HG03108 (cell line): ENCODE data around the gene SEPTIN11.

Experiments used
- ATAC-seq: cut with Tn5 transposase; IDR thresholded peaks from one replicate; pipeline ENCODE4 v1.9.1; 2021; ENCODE audit warnings: moderate library complexity; ENCODE audit not compliant: unreplicated experiment

SEPTIN11 gene

DNA sequence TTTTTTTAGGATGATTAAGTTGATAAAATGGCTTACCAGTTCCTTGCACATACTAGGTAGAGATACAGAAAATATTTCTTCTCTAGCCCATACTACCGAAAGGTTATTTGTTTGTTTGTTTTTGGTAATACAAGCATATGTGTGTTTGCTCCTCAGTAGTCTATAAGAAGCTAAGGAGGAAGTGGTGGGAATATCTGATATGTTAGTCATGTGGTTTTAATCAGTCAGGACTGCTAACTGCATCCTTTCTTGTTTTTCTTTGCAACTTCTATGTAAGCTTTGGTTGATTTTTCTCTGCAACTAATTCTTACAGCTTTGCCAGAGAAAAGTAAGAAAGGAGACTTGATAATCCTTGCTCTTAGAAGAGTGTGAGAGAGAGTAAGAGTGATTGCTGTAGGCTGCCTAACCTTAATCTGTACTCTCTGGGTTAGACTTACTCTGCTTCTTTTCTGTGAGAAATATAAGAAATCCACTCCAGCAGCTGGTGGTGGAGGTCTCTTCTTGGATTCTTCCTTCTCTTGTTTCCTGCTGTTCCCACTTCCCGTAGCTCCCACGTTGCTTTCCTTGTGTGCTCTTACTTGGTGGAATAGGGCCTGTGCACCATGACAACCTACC lies 28.3 kb downstream of the SEPTIN11 start:
- no peak for ATAC-seq

- ATAC-seq = no peak
These were observed 29.7 kb downstream of the SEPTIN11 start for GRCh38 chr4:76979236-76979635.

GRCh38 chr4:76980261-76980660 lies 30.7 kb downstream of the SEPTIN11 start:
- ATAC-seq = no peak

DNA sequence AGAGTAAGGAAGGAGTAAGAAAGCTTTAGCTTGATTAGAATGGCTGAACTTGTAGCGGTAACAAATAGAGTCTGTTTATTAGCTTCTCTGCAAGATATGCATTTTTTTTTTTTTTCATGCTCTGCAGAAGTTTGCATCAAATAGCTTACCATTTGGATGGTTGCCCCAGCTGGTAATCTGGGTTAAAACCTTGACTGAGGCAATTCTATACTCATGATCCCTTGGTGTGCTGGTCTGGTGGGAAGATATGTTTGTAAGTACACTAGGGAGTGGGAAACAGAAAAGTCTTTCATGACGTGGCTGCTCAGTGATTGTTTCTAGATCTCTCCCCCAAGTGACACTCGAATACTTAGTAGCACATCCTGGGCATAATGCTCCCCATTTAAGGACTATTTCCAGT lies 32.1 kb downstream of the SEPTIN11 start:
- ATAC-seq = no peak

DNA sequence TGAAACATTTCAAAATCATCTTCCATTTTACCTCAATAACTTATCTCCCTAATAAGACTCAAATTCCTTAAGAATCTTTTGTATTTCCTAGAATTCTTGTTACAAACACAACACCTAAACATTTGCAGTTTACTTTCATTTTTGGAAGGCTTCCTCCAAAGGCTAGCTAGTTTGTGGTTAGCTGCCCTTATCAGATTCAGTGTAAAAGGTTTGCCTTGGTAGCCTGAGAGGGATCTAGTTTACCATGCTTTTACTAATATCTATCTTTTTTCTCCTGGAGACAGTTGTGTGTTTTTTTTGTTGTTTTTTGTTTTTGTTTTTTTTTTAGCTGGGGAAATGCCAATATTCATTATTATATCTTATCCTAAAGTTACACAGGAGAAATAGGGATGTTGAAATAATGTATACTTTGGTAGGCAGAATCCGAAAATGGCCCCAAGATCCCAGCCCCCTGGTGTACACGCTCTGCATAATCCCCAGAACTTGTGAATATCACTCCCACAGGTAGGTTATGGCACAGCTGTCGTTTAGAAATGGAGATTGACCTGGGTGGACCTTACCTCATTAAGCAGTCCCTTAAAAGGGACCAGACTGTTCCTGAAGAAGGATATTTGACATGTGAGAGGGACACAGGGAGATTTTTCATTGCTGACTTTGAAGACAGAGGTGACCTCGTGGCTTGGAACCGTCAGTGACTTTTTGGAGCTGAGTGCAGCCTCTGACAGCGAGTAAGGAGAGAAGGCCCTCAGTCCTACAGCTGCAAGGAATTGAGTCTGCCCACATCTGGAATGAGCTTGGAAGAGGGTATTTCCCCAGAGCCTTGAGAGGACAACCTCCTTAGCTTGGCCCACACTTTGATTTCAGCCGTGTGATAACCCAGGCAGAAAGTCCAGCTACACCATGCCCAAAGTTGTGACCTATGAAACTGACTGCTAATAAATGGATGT lies 33.4 kb downstream of the SEPTIN11 start:
- no peak for ATAC-seq

DNA sequence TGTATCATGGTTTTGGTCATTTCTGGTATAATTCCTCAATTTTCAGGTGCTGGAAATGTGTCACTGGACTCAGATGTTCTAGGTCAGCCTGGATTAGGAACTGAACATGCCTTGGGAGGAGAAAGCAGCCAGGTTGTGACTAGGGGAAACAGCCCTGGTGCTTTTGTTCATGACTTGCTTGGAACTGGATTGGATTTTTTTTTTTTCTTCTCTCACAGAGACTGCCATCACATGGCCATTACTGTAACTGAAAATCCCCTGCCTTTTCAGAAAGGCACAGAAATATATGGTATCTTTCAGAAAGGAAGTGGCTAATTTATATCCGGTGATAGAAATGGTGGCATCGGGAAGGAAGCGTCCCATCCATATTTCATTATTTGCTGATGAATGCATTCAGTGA lies 34.6 kb downstream of the SEPTIN11 start:
- ATAC-seq = peak; percentile 49

- no peak for ATAC-seq
These were observed 35.2 kb downstream of the SEPTIN11 start for GRCh38 chr4:76984788-76985211.

DNA sequence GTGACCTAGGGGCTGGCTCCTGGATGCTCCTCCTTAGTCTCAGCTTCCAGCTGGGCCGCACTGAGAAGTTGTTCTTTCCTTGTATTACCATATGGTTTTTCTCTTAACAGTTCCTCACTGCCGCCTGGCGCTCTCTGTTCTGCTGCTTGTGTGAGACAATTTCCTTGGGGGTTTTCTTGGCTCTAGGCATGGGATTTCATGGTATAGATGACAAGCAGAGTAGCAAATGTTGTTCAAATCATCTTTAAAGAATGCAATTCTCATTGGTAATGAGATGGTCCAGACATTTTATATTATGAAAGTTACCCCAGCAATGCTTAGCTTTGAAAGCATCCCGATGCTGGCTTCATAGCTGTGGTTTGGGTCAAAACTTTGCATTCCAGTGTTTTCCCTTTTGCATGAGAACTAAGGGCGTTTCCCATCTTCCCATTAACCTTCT lies 37.6 kb downstream of the SEPTIN11 start:
- ATAC-seq = no peak

- ATAC-seq = no peak
These were observed 38.1 kb downstream of the SEPTIN11 start for GRCh38 chr4:76987685-76988084.

DNA sequence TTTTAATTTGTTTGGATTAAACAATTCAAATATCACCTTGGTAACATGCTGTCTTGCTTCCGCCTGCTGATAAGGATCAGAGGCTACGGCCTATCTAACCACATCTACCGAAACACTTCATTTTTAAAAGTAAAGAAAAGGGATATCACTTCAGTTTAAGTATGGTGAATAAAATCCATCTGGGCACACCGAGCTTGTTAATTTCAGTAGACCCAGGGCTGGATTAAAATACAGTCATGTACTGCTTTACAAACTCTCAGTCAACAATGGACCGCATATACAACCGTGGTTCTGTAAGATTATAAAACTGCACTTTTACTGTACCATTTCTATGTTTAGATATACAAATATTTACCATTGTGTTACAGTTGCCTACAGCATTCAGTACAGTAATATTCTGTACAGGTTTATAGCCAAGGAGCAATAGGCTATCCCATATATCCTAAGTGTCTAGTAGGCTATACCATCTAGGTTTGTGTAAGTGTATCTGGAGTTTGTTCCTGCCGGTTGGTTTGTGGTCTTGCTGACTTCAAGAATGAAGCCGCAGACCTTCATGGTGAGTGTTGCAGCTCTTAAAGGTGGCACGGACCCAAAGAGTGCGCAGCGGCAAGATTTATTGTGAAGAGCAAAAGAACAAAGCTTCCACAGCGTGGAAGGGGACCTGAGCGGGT lies 40.0 kb downstream of the SEPTIN11 start:
- ATAC-seq = no peak

GRCh38 chr4:76990288-76991080 lies 40.9 kb downstream of the SEPTIN11 start:
- ATAC-seq = no peak

GRCh38 chr4:76991161-76991660 lies 41.7 kb downstream of the SEPTIN11 start:
- ATAC-seq = no peak

- peak; percentile 57 for ATAC-seq
These were observed 44.5 kb downstream of the SEPTIN11 start for GRCh38 chr4:76993787-76994641.

DNA sequence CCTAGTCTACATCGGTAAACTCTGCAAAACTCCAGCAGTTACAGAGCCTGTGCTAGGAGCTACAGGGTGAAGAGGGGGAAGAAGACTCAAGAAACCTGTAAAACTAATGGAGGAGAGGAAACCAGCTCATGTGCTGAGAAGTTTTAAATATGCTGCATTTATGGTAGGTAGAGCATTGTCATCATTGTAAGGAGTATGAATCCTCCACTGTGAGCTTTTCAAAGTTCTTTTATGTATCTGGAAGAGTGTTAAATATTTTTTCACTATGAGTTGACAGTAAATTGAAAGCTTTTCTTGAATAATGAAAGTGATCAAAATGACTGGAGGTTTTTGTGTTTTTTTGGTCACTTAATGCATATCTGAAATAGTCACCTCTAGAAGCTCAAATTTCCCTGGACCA lies 46.2 kb downstream of the SEPTIN11 start:
- no peak for ATAC-seq

DNA sequence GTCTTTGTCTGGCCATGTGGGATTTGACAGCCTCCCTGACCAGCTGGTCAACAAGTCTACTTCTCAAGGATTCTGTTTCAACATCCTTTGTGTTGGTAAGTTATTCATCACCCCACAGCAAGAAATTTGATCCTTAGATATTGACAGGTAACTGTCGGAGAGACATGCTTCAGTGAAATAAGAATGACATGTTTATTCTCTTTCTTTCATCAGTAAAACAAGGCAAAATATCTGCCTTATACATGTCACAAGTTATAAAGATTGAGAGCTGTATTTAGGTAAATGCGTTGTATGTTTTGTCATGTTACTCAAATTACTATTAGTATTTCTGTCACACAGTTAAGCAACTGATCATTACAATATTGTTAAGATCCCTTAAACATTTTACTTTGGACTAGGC lies 46.9 kb downstream of the SEPTIN11 start:
- no peak for ATAC-seq

GRCh38 chr4:76997077-76997476 lies 47.5 kb downstream of the SEPTIN11 start:
- ATAC-seq = no peak

GRCh38 chr4:76997532-76997931 lies 48.0 kb downstream of the SEPTIN11 start:
- ATAC-seq = no peak

DNA sequence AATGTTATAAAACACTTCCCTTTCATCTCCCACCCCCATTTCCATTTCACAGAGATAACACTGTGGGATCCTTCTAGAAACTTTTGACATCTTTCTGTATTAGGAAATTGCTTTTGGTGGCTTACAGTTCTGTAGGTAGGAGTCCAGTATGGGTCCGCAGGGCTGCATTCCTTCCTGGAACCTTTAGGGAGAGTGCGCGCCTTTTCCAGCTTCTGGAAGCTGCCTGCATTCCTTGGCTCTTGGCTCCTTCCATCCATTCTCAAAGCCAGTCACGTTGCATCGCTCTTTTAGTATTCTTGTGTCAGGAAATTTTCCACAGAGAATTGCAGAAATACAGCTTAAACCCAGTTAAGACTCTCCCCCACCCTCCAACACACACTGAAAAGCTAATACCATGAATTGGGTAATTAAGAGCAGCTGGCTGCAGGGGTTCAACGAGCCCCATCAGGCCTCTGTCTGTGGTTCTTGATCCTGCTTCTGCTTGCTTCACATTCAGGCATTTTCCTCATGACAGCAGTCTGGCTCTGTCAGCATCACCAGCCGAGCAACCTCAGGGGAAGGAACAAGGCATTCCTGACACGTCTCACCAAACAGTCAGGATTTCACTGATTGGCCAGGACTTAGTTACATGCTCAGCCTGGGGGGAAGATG lies 48.8 kb downstream of the SEPTIN11 start:
- no peak for ATAC-seq
